GM12891 (cell line): ENCODE results near the gene SASH1.

Source experiments
- POLR2A ChIP-seq: IDR thresholded peaks from 2 replicates; pipeline ENCODE4 v1.6.1; 2011; ENCODE audit warnings: low read depth, low read length, control low read depth
- POLR2AphosphoS5 ChIP-seq: IDR thresholded peaks from 2 replicates; pipeline ENCODE4 v1.6.1; 2011; ENCODE audit warnings: low read depth, low read length, control low read depth

- no peak for TF ChIP-seq POLR2A
- TF ChIP-seq POLR2AphosphoS5, result no peak
Measured at GRCh38 chr6:148448369-148449012, 105.9 kb downstream of the SASH1 start.
